ENCODE results near the gene SPEG. TPM values are rescaled to one million over a fixed set of nuclear protein-coding genes. Genes with fewer than 3 reads are reported as not detected.

SPEG gene
- total RNA-seq, 2 experiments from 2014 or later, result 2.0 to 2.6 TPM

DNA sequence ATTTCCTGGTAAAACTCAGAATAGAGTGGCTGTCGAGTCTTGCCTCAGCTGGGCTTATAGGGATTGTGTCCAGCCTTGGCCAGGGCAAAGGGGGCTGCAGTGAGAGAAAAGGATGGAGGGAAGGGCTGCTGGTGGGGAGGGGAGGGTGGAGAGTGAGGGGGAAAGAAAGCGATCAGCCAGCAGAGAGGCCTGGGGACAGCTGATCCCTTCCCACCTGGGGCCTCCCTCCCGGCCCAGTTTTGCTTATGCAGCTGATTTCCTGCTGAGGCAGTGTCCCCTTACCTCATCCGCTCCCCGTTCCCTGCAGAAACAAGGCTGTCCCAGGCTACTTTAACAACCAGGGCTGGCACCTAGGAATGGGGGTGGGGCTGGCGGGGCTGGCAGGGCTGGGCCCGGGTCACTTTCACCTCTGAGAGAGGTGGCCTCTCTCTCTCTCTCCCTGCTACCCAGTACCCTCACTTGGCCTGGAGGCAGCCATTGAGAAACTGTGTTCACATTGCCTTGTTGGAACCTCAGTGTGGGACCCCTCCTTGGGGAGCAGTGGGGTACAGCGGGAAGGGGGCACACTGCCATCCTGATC, 51.8 kb downstream of the SPEG start:
- DNase-seq, result no peak
- H3K27me3 Mint-ChIP-seq, result peaks cover 34% of the 10 kb centered on the region
- H3K9me3 Mint-ChIP-seq, result no peaks in the 10 kb centered on the region
- CTCF ChIA-PET, result interaction anchor here (0.6 to 1.5 kb wide), 5 partner anchors 9 to 82 kb away, joined by 3 to 7 read pairs (median 3); partner anchors contain the start of gene GMPPA
- H3K27ac Mint-ChIP-seq, result no peak overlapping the region
- no peaks in the 10 kb centered on the region for H3K36me3 Mint-ChIP-seq (ENCODE audit: low read depth)
- no peak overlapping the region for H3K4me3 Mint-ChIP-seq
- peaks cover 2% of the 10 kb centered on the region for H3K4me1 Mint-ChIP-seq
- POLR2A ChIA-PET, result no interaction called here

DNA sequence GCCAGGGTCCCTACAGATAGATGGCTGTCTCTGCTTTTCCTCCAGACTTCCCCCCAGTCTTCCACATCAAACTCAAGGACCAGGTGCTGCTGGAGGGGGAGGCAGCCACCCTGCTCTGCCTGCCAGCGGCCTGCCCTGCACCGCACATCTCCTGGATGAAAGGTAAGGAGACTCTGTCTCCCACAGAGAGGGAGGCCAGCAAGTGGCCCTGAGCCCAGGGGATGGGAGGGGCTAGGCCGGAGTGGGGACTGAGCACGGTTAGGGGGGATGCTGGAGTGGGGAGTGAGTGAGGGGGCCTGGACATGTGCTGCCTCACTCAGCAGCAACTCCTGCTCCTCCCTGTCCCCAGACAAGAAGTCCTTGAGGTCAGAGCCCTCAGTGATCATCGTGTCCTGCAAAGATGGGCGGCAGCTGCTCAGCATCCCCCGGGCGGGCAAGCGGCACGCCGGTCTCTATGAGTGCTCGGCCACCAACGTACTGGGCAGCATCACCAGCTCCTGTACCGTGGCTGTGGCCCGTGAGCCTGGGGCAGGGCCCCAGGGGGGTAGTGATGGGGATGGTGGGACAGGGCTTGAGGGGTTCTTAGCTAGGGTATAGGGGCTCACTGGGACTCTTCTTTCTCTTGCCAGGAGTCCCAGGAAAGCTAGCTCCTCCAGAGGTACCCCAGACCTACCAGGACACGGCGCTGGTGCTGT, 53.7 kb downstream of the SPEG start:
- Mint-ChIP-seq H3K27ac (no peak overlapping the region), H3K4me3 (no peak overlapping the region), H3K27me3 (peaks cover 33% of the 10 kb centered on the region), H3K4me1 (peaks cover 2% of the 10 kb centered on the region), H3K9me3 (no peaks in the 10 kb centered on the region), H3K36me3 (ENCODE audit: low read depth) (no peaks in the 10 kb centered on the region)
- no peak for DNase-seq
- ChIA-PET POLR2A (no interaction called here), CTCF (interaction anchor here (1.3 kb wide), 1 partner anchor 53 kb away, joined by 3 read pairs; no protein-coding TSS in a partner anchor)

DNA sequence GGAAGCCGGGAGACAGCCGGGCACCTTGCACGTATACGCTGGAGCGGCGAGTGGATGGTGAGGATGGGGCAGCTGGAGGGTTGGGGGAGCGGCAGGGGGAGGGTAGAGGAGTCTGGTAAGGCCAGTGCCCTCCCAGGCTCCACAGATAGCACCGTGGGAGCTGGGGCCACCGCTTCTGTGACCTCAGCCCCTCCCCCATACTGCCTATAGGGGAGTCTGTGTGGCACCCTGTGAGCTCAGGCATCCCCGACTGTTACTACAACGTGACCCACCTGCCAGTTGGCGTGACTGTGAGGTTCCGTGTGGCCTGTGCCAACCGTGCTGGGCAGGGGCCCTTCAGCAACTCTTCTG, 54.2 kb downstream of the SPEG start:
- Mint-ChIP-seq H3K4me3 (no peak overlapping the region), H3K4me1 (peaks cover 2% of the 10 kb centered on the region), H3K36me3 (ENCODE audit: low read depth) (no peaks in the 10 kb centered on the region), H3K9me3 (no peaks in the 10 kb centered on the region), H3K27me3 (peaks cover 35% of the 10 kb centered on the region), H3K27ac (no peak overlapping the region)
- ChIA-PET CTCF (interaction anchor here (1.3 kb wide), 1 partner anchor 52 kb away, joined by 3 read pairs; no protein-coding TSS in a partner anchor), POLR2A (no interaction called here)
- no peak for DNase-seq

DNA sequence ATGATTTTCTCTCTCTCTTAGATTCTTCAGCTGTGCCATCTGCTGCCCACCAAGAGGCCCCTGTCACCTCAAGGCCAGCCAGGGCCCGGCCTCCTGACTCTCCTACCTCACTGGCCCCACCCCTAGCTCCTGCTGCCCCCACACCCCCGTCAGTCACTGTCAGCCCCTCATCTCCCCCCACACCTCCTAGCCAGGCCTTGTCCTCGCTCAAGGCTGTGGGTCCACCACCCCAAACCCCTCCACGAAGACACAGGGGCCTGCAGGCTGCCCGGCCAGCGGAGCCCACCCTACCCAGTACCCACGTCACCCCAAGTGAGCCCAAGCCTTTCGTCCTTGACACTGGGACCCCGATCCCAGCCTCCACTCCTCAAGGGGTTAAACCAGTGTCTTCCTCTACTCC, 54.7 kb downstream of the SPEG start:
- DNase-seq, result no peak
- Mint-ChIP-seq H3K36me3 (ENCODE audit: low read depth) (no peaks in the 10 kb centered on the region), H3K27me3 (peaks cover 34% of the 10 kb centered on the region), H3K4me1 (no peaks in the 10 kb centered on the region), H3K4me3 (no peak overlapping the region), H3K27ac (no peak overlapping the region), H3K9me3 (no peaks in the 10 kb centered on the region)
- ChIA-PET POLR2A (no interaction called here), CTCF (interaction anchor here (1.3 kb wide), 1 partner anchor 52 kb away, joined by 3 read pairs; no protein-coding TSS in a partner anchor)

DNA sequence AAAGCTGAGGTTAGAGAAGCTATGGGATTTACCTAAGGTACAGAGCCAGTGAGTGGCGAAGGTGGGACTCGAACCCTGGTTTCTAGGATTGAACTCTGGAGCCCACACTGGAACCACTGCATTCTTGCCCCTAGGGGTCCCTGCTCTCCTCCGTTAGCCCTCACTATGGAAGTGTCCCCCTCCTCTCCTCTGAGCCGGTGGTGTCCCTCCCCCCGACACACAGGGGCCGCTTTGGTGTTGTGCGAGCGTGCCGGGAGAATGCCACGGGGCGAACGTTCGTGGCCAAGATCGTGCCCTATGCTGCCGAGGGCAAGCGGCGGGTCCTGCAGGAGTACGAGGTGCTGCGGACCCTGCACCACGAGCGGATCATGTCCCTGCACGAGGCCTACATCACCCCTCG, 55.5 kb downstream of the SPEG start:
- no peak overlapping the region for H3K4me3 Mint-ChIP-seq
- no peak for DNase-seq
- CTCF ChIA-PET, result no interaction called here
- H3K27me3 Mint-ChIP-seq, result peaks cover 39% of the 10 kb centered on the region
- H3K27ac Mint-ChIP-seq, result no peak overlapping the region
- H3K9me3 Mint-ChIP-seq, result no peaks in the 10 kb centered on the region
- no peaks in the 10 kb centered on the region for H3K36me3 Mint-ChIP-seq (ENCODE audit: low read depth)
- H3K4me1 Mint-ChIP-seq, result no peaks in the 10 kb centered on the region
- POLR2A ChIA-PET, result no interaction called here

DNA sequence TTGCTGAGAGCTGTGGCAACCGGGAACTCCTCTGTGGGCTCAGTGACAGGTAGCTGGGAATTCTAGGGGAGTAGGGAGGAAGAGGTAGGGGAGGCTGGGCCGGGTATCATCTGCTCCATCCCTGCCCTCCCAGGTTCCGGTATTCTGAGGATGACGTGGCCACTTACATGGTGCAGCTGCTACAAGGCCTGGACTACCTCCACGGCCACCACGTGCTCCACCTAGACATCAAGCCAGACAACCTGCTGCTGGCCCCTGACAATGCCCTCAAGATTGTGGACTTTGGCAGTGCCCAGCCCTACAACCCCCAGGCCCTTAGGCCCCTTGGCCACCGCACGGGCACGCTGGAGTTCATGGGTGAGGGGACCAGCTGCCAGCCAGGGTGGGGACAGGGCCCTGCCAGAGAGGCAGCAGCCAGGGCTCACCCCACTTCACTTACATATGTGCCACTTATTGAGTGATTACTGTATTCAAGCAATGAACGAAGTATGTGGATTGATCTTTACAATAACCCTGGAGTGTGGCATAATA, 56.0 kb downstream of the SPEG start:
- no peak for DNase-seq
- no peak overlapping the region for H3K4me3 Mint-ChIP-seq
- H3K27ac Mint-ChIP-seq, result no peak overlapping the region
- no peaks in the 10 kb centered on the region for H3K36me3 Mint-ChIP-seq (ENCODE audit: low read depth)
- CTCF ChIA-PET, result interaction anchor here (2.2 kb wide), 1 partner anchor 40 kb away, joined by 12 read pairs; no protein-coding TSS in a partner anchor
- no peaks in the 10 kb centered on the region for H3K9me3 Mint-ChIP-seq
- POLR2A ChIA-PET, result no interaction called here
- H3K27me3 Mint-ChIP-seq, result peaks cover 39% of the 10 kb centered on the region
- no peaks in the 10 kb centered on the region for H3K4me1 Mint-ChIP-seq

DNA sequence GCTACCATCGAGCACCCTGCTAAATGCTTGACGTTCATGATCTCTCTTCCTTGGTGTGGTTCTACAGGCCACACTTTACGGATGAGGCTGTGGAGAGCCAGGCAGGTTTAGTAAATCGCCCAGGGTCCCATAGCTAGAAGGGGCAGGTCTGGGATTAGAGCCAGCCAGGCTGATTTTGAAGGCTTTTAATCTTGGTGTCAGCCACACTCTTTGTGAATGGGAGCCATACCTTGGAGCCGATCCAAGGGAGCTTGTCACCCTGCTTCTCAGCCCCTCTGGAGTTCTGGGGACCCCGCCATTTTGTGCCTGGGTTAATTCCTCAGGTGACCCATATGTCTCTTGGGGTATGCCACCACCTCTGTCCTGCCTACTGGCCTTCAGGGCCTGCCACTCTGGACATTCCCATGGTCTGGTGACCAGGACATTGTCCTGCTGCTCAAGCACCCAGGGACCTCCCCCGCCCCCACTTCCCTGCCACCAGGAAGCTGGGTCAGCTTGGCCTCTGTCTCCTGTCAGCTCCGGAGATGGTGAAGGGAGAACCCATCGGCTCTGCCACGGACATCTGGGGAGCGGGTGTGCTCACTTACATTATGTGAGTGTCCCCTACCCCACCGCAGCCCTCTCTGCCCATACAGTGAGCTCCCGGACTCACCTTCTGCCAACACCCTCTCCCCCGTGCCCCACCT, 56.8 kb downstream of the SPEG start:
- Mint-ChIP-seq H3K27ac (no peak overlapping the region), H3K36me3 (ENCODE audit: low read depth) (no peaks in the 10 kb centered on the region), H3K4me3 (no peak overlapping the region), H3K9me3 (no peaks in the 10 kb centered on the region), H3K27me3 (peaks cover 39% of the 10 kb centered on the region), H3K4me1 (peaks cover 1% of the 10 kb centered on the region)
- ChIA-PET POLR2A (no interaction called here), CTCF (interaction anchor here (0.6 to 2.2 kb wide), 3 partner anchors 18 to 194 kb away, joined by 3 to 12 read pairs (median 3); no protein-coding TSS in a partner anchor)
- no peak for DNase-seq

DNA sequence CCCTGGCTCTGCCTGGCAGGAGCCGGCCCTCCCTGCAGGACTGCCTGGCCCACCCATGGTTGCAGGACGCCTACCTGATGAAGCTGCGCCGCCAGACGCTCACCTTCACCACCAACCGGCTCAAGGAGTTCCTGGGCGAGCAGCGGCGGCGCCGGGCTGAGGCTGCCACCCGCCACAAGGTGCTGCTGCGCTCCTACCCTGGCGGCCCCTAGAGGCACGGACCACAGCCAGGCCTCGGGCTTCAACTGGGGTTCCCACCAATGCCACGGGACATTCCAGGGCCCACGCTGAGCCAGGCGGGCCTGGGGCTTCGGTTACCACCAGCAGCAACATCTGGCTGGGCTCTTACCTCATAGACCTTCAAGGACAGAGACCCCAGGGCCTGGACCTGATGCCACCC, 57.9 kb downstream of the SPEG start:
- Mint-ChIP-seq H3K36me3 (ENCODE audit: low read depth) (no peaks in the 10 kb centered on the region), H3K4me3 (no peak overlapping the region), H3K27ac (no peak overlapping the region), H3K4me1 (peaks cover 6% of the 10 kb centered on the region), H3K27me3 (peaks cover 44% of the 10 kb centered on the region), H3K9me3 (no peaks in the 10 kb centered on the region)
- ChIA-PET POLR2A (no interaction called here), CTCF (interaction anchor here (2.2 kb wide), 1 partner anchor 38 kb away, joined by 12 read pairs; no protein-coding TSS in a partner anchor)
- DNase-seq, result no peak

DNA sequence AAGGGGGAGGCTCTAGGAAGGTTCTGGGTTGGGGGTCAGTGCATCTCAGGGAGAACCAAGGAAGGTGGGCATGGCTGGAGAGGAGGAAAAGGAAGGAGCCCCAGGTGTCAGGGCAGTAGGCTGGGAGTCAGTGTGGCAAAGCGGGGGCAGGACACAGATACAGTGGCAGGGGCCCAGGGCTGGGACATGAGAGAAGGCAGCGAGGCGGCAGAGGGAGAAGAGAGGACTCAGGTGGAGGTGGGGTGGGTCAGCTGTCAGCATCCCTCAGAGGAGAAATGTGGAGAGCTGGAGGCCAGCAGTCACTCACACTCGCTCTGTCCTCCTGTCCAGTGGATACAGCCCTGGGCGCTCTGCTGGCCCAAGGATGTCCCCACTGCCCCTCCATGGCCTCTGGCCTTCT, 58.4 kb downstream of the SPEG start:
- H3K4me1 Mint-ChIP-seq, result peaks cover 6% of the 10 kb centered on the region
- CTCF ChIA-PET, result interaction anchor here (6.1 kb wide), 1 partner anchor 36 kb away, joined by 56 read pairs; no protein-coding TSS in a partner anchor
- no peaks in the 10 kb centered on the region for H3K9me3 Mint-ChIP-seq
- DNase-seq, result no peak
- no peaks in the 10 kb centered on the region for H3K36me3 Mint-ChIP-seq (ENCODE audit: low read depth)
- no peak overlapping the region for H3K4me3 Mint-ChIP-seq
- H3K27me3 Mint-ChIP-seq, result peaks cover 45% of the 10 kb centered on the region
- no peak overlapping the region for H3K27ac Mint-ChIP-seq
- POLR2A ChIA-PET, result no interaction called here

DNA sequence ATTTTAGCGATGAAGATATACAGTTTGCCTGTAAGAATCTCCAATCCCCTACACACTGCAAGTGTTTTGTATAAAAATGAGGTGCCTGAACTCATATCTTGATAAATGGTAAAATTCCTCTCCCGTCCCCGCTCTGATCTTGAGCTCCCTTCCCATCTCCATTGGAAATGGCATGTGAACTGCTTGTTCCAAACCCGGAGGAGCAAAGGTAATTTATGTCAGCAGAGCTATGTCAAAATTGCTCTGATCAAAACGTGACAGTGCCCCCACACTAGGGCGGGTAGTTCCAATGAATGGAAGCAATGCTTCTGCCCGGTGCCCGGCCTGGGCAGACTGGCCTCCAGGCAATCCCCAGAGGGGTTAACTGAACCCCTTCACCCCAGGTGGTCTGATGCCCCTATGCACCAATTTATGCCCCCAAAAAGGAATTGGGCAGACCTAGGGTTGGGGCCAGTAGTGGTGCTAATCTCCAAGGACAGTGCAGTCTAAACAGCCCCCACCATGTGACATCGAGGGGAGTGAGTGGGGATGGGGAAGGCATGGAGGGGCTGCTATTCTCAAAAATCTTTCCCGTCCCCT, 60.4 kb downstream of the SPEG start:
- H3K27me3 Mint-ChIP-seq, result peaks cover 50% of the 10 kb centered on the region
- CTCF ChIA-PET, result interaction anchor here (0.8 to 7.0 kb wide), 12 partner anchors 9 to 200 kb away, joined by 3 to 58 read pairs (median 5); partner anchors contain the start of genes CHPF and TMEM198
- POLR2A ChIA-PET, result no interaction called here

DNA sequence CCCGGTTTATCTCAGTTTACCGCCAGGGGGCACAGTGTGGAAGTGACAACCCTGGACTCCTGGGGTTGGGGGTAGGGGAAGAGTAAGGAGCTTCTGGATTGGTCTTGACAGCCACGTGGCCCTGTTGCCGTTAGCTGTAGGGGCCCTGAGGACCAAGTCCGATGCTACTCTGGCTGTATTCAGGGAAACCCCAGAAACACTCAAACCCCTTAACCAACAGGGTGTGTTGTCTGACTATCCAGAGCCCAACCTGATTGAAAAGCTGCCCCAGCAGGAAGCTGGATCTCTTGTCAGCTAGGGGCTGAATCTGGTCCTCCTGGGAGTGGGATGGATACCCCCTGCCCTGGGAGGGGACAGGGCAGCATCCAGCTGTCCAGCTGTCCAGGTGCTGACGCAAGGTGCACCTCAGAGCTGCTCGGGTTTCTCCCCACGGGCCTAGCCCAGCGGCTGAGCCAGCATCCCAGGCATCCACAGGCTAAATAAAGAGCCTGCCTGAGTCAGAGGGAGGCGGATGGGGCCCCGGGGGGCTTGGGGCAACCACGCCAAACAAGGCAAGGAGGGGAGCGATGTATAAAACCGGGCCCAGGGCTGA, 61.0 kb downstream of the SPEG start:
- Mint-ChIP-seq H3K4me1 (peaks cover 29% of the 10 kb centered on the region), H3K36me3 (ENCODE audit: low read depth) (no peaks in the 10 kb centered on the region), H3K27me3 (peaks cover 50% of the 10 kb centered on the region), H3K9me3 (no peaks in the 10 kb centered on the region), H3K27ac (no peak overlapping the region), H3K4me3 (no peak overlapping the region)
- DNase-seq, result peak; percentile 64
- CTCF ChIA-PET, result interaction anchor here (0.8 to 7.0 kb wide), 12 partner anchors 8 to 201 kb away, joined by 3 to 58 read pairs (median 5); partner anchors contain the start of genes CHPF and TMEM198
- POLR2A ChIA-PET, result no interaction called here

More for the DNA sequence above, 60.4 kb downstream of the SPEG start:
- H3K4me3 Mint-ChIP-seq, result no peak overlapping the region
- H3K4me1 Mint-ChIP-seq, result peaks cover 23% of the 10 kb centered on the region
- no peaks in the 10 kb centered on the region for H3K36me3 Mint-ChIP-seq (ENCODE audit: low read depth)
- DNase-seq, result no peak
- no peak overlapping the region for H3K27ac Mint-ChIP-seq
- no peaks in the 10 kb centered on the region for H3K9me3 Mint-ChIP-seq

DNA sequence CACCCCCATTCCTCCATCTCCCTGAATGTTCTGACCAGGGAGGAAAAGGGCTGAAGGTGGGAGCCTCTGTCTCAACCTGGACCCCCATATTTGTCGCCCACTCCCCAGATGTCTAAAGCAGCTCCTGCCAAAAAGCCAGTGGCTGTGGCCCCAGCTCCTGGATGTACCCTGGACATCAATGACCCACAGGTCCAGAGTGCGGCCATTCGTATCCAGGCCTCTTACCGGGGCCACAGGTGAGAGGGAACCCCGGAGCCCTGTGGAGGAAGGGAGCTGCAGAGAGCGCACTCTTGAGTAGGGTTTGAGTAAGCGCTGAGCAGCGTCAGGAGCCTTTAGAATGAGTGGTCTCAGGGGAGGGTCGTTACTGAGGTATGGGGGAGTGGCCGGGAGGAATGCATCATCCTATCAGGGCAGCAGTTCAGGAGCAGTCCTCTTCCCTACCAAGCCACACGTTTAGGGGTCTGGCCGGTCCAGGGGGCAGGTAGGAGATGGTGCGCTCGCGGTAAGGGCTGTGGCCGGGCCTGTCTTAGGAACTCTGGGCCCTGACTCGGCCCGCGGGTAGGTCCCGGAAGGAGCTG, 61.7 kb downstream of the SPEG start:
- Mint-ChIP-seq H3K27me3 (peaks cover 50% of the 10 kb centered on the region), H3K9me3 (no peaks in the 10 kb centered on the region), H3K27ac (no peak overlapping the region), H3K4me1 (peaks cover 33% of the 10 kb centered on the region), H3K4me3 (no peak overlapping the region), H3K36me3 (ENCODE audit: low read depth) (no peaks in the 10 kb centered on the region)
- ChIA-PET POLR2A (no interaction called here), CTCF (interaction anchor here (1.0 to 7.0 kb wide), 13 partner anchors 9 to 201 kb away, joined by 3 to 58 read pairs (median 5); partner anchors contain the start of genes CHPF and TMEM198)
- DNase-seq, result no peak
